ENCODE results near the gene CBX2.

CBX2 gene

DNA sequence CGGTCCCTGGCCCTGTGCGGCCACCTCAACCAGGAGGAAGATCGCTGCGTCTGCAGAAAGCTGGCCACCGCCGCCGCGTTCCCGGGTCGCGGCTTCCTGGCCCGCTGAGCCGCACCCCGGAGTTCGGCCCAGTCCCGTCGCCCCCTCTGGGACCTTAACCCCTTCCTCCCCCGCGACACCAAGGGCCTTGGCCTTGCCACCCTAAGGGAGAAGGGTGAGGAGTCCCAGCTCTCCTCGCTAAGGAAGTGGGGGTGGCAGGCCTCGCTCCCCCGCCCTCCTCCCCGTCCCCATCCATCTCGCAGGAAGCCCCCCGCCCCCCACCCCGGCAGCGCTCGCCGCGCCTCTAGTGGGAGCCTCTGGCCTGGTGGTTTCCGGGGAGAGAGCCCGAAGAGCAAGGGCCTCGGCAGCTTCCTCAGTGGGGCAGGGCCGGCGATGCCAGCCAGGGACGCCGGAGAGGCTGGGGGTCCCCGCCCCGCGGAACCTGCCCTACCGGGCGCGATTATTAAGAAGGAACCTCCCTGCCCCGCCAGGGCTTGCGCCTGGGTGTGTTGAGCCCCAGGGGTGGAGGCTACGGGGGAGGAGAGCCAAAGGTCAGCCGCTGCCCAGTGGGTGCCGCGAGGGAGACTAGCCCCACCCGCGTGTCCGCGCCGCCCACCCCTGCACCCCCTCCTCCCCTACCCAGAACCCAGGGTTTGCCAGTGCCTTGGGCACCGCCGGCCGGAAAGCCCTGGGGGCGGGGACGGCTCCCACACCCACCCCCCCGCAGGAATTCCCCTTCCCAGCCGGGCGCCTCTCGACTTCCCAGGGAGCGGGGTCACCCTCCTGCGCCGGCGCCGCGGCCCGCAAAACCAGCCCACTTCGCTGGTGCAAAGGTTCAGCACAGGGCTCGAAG lies 54.5 kb downstream of the CBX2 start:
- DNase-seq: no peak

DNA sequence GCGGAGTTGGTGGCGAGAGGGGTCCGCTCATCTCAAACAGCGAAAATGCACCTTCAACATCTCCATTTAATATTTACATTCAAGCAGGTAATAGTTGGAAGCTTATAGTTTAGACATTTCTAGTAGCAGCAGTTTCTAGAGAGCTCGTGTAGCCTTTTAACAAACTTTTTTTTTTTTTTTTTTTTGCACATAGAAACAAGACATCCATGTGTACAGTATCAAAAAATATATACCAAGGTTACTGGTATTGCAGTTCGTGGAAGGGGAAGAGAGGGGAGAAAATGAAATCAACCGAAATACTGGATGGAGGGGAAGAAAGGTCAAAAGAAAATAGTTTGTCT lies 55.1 kb downstream of the CBX2 start:
- DNase-seq: no peak

DNA sequence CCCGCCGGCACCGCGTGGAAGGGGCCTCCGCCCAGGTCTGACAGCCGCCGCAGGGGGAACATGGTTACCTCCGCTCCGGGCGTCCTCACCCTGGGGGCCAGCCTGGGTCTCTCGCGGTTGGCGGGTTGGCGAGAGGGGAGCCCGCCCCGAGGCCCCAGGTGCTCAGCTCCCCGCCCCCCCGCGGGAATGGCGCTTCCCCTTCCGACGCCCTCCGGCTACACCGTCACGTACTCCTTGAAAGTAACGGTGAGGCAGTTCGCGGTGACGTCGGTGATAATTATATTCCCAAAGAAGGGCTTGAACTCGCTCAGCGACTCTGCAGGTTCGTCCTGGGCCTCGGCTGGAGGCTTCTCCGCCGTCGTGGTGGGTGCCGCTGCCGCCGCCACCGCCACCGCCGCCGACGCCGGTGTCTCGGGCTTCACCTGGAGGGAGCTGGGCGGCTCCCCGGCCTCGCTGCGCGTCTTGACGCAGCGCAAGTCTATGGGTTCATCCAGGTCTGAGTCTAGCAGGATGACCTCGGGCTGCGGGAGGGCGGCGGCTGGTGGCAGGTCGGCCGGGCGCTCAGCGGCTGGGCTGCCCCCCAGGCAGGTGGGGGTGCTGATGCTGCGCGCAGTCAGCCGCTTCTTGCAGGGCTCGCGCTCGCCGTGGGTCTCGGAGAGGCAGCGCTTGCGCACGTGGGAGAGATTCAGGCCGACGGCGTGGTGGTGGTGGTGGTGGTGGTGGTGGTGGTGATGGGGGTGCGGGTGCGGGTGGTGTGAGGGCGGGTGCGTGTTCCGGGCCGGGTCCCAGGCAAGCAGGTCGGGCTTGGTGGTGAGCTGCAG lies 56.0 kb downstream of the CBX2 start:
- DNase-seq: no peak

DNA sequence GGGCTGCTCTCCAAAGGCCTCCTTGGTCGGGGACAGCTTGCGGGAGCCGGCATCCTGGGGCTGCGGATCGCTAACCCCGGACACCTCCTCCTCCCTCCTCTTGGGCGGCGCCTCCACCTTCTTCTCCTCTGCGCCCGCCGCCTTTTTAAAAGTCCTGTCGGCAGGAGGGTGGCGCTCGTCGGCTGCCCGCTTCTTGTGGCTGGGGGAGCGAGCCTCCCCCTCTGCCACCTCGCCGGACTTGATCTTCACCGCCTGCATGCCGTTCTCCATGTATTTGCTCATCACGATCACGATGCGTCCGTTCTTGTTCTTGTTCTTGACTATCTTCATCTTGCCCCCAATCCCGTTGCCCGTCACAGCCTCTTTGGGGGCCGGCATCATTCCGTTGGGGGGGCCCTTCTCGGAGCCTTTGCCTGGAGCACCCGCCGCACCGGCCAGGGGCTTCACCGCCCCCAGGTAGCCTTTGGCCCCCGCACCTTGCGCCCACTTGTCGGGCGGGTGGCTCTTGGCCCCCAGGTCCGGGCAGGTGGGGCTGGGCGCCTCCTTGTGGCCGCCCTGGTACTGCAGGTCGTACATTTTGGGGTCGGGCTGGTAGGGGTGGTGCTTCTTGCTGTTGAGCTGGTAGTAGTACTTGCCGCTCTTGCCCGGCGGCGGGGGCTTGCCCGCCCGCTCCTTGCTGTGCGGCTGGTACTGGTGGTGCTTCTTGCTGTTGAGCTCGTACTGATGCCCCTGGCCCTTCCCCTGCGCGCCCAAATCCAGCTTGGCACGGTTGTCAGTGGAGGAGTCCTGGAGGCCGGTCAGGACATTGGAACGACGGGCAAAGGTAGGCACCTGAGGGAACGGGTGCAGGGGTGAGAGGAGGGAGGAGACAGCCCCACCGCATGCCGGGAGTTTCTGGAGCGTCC lies 56.9 kb downstream of the CBX2 start:
- no peak for DNase-seq

DNA sequence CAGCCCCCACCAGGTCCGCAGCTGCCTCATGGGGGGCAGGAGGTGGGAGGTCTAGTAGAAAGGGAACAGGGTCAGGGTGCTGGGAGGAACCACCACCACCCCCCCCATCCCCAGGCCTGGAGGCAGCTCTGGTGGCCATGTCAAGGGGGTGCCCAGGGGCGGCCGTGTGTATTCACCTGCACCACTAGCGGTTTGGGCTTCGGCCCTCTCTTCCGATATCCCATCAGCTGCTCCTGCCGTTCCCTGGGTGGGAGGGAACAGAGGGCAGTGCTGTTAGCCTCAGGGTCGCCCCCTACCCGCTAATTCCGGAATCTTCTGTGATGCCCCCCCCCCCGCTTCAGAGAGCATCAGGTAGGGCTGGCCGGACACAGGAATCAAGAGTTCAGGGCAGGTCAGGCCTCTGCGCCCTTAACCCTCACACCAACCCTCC lies 57.5 kb downstream of the CBX2 start:
- no peak for DNase-seq

DNA sequence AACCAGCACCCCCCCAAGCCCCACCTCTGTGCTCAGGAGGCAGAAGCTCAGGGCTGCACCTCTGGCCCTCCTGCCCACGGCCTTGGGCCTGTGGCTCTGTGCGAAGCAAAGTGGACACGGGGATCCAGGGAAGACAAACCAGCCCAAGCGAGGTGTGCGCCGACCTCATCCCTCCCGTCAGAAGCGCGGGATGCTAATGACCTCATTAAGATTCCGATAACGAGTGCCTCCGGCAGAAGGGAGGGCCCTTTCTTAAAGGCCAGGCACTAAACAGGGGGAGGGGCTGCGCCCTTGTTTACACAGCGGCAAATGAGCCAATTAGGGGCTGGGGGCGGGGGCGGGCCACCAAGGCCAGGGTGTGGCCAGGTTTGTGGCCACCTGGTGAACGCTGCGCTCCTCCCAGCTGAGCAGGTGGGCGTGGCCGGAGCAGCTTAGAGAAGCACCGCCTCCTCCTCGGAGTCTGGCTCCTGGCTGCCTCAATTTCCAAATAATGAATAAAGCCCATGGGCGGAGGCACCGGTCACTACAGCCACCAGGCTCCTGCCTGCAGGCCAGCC lies 58.1 kb downstream of the CBX2 start:
- DNase-seq: peak; percentile 92

DNA sequence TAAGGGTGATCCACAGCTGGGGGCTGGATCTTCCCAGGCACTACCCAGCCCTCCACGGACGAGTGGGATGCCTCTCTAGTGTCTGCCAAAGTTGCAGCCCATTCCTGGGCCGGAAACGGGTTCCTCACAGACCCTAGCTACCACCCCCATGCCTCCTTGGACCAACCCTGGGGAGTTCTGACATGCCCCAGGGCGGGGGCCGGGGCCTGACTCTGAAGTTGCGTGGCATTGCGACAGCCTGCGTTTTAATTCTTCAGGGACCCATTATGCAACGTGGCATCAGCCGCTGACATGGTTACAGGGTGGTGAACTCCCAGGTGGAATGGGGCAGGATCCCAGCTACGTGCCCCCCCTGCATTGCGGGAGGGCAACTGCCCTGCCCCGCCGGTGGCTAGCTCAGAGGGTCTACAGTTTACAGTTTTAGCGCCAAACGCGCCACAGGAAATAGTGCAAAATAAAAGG lies 58.6 kb downstream of the CBX2 start:
- no peak for DNase-seq

DNA sequence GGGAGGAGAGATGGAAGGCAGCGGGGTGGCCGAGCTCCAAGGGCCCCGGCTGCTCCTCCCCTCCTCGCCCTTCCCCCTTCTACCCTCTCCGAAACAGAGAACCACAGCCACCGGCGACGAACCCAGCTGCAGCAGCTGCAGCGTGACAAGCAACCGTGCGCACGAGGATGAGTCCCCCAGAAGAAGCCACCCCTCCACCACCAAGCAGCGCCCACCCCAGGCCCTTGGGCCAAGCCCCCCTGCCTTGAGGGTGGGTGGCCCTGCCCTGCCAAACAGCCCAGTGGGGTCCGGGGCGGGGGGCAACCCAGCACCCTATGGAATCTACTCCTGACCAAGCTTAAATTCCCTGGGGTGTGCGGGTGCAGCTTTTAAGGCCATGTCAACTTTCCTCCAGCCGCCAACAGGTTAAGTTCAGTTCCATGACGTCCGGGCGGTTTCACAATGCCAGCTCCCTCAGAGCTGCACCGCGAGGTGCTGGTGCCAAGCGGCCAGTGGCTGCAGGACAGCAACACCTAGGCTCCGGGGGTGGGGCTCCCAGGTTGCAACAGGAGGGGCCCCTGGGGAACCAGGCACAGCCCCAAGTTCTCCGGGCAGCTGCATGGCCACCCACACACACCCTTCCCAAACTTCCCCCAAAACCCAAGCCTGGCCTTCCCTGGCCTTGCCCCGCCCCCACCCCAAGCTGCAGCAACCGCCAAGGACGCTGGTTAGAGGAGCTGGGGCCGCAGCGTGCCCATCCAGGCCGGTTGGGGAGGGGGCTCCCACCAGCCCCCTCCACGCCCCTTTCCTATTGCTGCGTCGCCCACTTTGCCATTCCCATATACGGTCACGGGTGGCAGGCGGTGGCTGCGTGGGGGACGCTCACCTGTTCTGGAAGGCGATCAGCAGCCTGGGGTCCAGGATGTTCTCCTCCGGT lies 59.3 kb downstream of the CBX2 start:
- peak; percentile 66 for DNase-seq

All from DMS153 (cell line).